ENCODE data around the gene BSN. TPM values are rescaled to one million over a fixed set of nuclear protein-coding genes. Genes with fewer than 3 reads are reported as not detected.
"Not testable (repeated sequence)": the region's sequence is repeated elsewhere in the genome, so short reads cannot be mapped to it uniquely, and the experiment has no call there.

BSN gene
- total RNA-seq, 2 experiments from 2014 or later = 0.12 to 0.20 TPM

GRCh38 chr3:49687424-49687795 is 133.1 kb downstream of the BSN start:
- H3K27me3 Mint-ChIP-seq (ENCODE audit: low read depth); H3K9me3 Mint-ChIP-seq; H3K27ac Mint-ChIP-seq; DNase-seq; CTCF ChIA-PET; H3K36me3 Mint-ChIP-seq (ENCODE audit: low read depth): not testable (repeated sequence)
- intact Hi-C loops (cut with micrococcal nuclease) = loop anchor here (5.0 kb wide), 1 partner anchor 35 kb away; the partner anchor contains the start of gene GMPPB
- peak overlapping the region; percentile 21 for H3K4me3 Mint-ChIP-seq
- peaks cover 28% of the 10 kb centered on the region for H3K4me1 Mint-ChIP-seq (ENCODE audit: low read depth)

- H3K27ac Mint-ChIP-seq = peak overlapping the region; percentile 83
- H3K27me3 Mint-ChIP-seq (ENCODE audit: low read depth); H3K9me3 Mint-ChIP-seq; H3K36me3 Mint-ChIP-seq (ENCODE audit: low read depth); DNase-seq: not testable (repeated sequence)
- H3K4me3 Mint-ChIP-seq = peak overlapping the region; percentile 97
- intact Hi-C loops (cut with micrococcal nuclease) = loop anchor here (1.0 to 5.0 kb wide), 2 partner anchors 14 to 34 kb away; partner anchors contain the start of genes APEH and GMPPB
- H3K4me1 Mint-ChIP-seq (ENCODE audit: low read depth) = peaks cover 31% of the 10 kb centered on the region
- CTCF ChIA-PET = interaction anchor here (0.7 kb wide), 1 partner anchor 149 kb away, joined by 3 read pairs; no protein-coding TSS in a partner anchor
These were observed 134.2 kb downstream of the BSN start for GRCh38 chr3:49688338-49689045.

- DNase-seq = peak; percentile 93
- no peaks in the 10 kb centered on the region for H3K9me3 Mint-ChIP-seq
- H3K4me3 Mint-ChIP-seq = peak within 1 kb of the TSS; percentile 97
- H3K4me1 Mint-ChIP-seq (ENCODE audit: low read depth) = peaks cover 33% of the 10 kb centered on the region
- peak within 1 kb of the TSS; percentile 83 for H3K27ac Mint-ChIP-seq
- CTCF ChIA-PET = no interaction called here
- intact Hi-C loops (cut with micrococcal nuclease) = loop anchor here (1.0 to 5.0 kb wide), 2 partner anchors 15 to 33 kb away; partner anchors contain the start of genes APEH and GMPPB
- peaks cover 4% of the 10 kb centered on the region for H3K27me3 Mint-ChIP-seq (ENCODE audit: low read depth)
- no peaks in the 10 kb centered on the region for H3K36me3 Mint-ChIP-seq (ENCODE audit: low read depth)
These were observed 135.0 kb downstream of the BSN start, which contains the start of the genes MST1 and RNF123 for GRCh38 chr3:49689046-49689907. MST1 (minus strand) TSS chr3:49689474; CDS start chr3:49688691, 783 bp downstream. RNF123 (plus strand) TSS chr3:49689557; CDS start chr3:49691166, 1,609 bp downstream.

- Mint-ChIP-seq H3K27ac (peak overlapping the region; percentile 37), H3K4me1 (ENCODE audit: low read depth) (peaks cover 33% of the 10 kb centered on the region), H3K4me3 (peak overlapping the region; percentile 97)
- H3K27me3 Mint-ChIP-seq (ENCODE audit: low read depth); H3K36me3 Mint-ChIP-seq (ENCODE audit: low read depth); CTCF ChIA-PET; DNase-seq; H3K9me3 Mint-ChIP-seq: not testable (repeated sequence)
- intact Hi-C loops (cut with micrococcal nuclease) = loop anchor here (1.0 to 5.0 kb wide), 2 partner anchors 16 to 32 kb away; partner anchors contain the start of genes APEH and GMPPB
These were observed 135.8 kb downstream of the BSN start for GRCh38 chr3:49689908-49690624.

GRCh38 chr3:49690856-49691255 is 136.6 kb downstream of the BSN start:
- H3K9me3 Mint-ChIP-seq; DNase-seq; CTCF ChIA-PET; H3K27me3 Mint-ChIP-seq (ENCODE audit: low read depth); intact Hi-C loops (cut with micrococcal nuclease); H3K36me3 Mint-ChIP-seq (ENCODE audit: low read depth); H3K27ac Mint-ChIP-seq: not testable (repeated sequence)
- peaks cover 33% of the 10 kb centered on the region for H3K4me1 Mint-ChIP-seq (ENCODE audit: low read depth)
- peak overlapping the region; percentile 97 for H3K4me3 Mint-ChIP-seq

GRCh38 chr3:49691481-49691880 is 137.2 kb downstream of the BSN start:
- H3K9me3 Mint-ChIP-seq; H3K36me3 Mint-ChIP-seq (ENCODE audit: low read depth); intact Hi-C loops (cut with micrococcal nuclease); H3K27me3 Mint-ChIP-seq (ENCODE audit: low read depth); H3K27ac Mint-ChIP-seq; CTCF ChIA-PET; DNase-seq: not testable (repeated sequence)
- Mint-ChIP-seq H3K4me1 (ENCODE audit: low read depth) (peaks cover 33% of the 10 kb centered on the region), H3K4me3 (peak overlapping the region; percentile 18)

- H3K27ac Mint-ChIP-seq = not testable (repeated sequence)
These were observed 140.3 kb downstream of the BSN start for GRCh38 chr3:49694409-49695070.

GRCh38 chr3:49695350-49696015 is 141.2 kb downstream of the BSN start:
- peaks cover 14% of the 10 kb centered on the region for H3K4me1 Mint-ChIP-seq (ENCODE audit: low read depth)
- H3K4me3 Mint-ChIP-seq; intact Hi-C loops (cut with micrococcal nuclease); H3K9me3 Mint-ChIP-seq; DNase-seq; CTCF ChIA-PET; H3K27me3 Mint-ChIP-seq (ENCODE audit: low read depth); H3K36me3 Mint-ChIP-seq (ENCODE audit: low read depth); H3K27ac Mint-ChIP-seq: not testable (repeated sequence)

More at GRCh38 chr3:49694409-49695070, 140.3 kb downstream of the BSN start:
- H3K36me3 Mint-ChIP-seq (ENCODE audit: low read depth); DNase-seq; H3K9me3 Mint-ChIP-seq; H3K27me3 Mint-ChIP-seq (ENCODE audit: low read depth); H3K4me3 Mint-ChIP-seq; CTCF ChIA-PET; intact Hi-C loops (cut with micrococcal nuclease): not testable (repeated sequence)
- H3K4me1 Mint-ChIP-seq (ENCODE audit: low read depth) = peaks cover 21% of the 10 kb centered on the region

- Mint-ChIP-seq H3K27ac (no peak overlapping the region), H3K4me1 (ENCODE audit: low read depth) (no peaks in the 10 kb centered on the region), H3K27me3 (ENCODE audit: low read depth) (no peaks in the 10 kb centered on the region), H3K4me3 (no peak overlapping the region), H3K36me3 (ENCODE audit: low read depth) (no peaks in the 10 kb centered on the region), H3K9me3 (no peaks in the 10 kb centered on the region)
- CTCF ChIA-PET = no interaction called here
- intact Hi-C loops (cut with micrococcal nuclease) = no loop called here
- DNase-seq = no peak
These were observed 145.2 kb downstream of the BSN start for GRCh38 chr3:49699281-49699979.

GRCh38 chr3:49700014-49700413 is 145.7 kb downstream of the BSN start:
- DNase-seq = no peak
- CTCF ChIA-PET = interaction anchor here (2.5 kb wide), 1 partner anchor 160 kb away, joined by 13 read pairs; no protein-coding TSS in a partner anchor
- H3K4me1 Mint-ChIP-seq (ENCODE audit: low read depth) = no peaks in the 10 kb centered on the region
- intact Hi-C loops (cut with micrococcal nuclease) = loop anchor here (5.0 kb wide), 1 partner anchor 207 kb away; no protein-coding TSS in a partner anchor
- H3K4me3 Mint-ChIP-seq = no peak overlapping the region
- no peak overlapping the region for H3K27ac Mint-ChIP-seq
- H3K27me3 Mint-ChIP-seq (ENCODE audit: low read depth) = no peaks in the 10 kb centered on the region
- no peaks in the 10 kb centered on the region for H3K9me3 Mint-ChIP-seq
- H3K36me3 Mint-ChIP-seq (ENCODE audit: low read depth) = no peaks in the 10 kb centered on the region

Data from activated naive CD4-positive, alpha-beta T cell treated with anti-CD3 and anti-CD28 coated beads for 36 hours (primary cell).